SK-N-SH (cell line): ENCODE measurements around the gene ZNF282.

ENCODE experiments used
- CTCF ChIP-seq: fragments of 200-600 bp; sonication (generic); IDR thresholded peaks from 2 replicates; pipeline ENCODE4 v1.6.1; 2017; ENCODE audit warnings: antibody characterized with exemption, mild to moderate bottlenecking, moderate library complexity
- EZH2phosphoT487 ChIP-seq: fragments of 200-600 bp; sonication (generic); IDR thresholded peaks from 2 replicates; pipeline ENCODE4 v1.6.1; 2017; ENCODE audit warnings: low read depth, mixed run types, mild to moderate bottlenecking, antibody characterized with exemption, moderate library complexity, borderline replicate concordance
- NFIC ChIP-seq: IDR thresholded peaks from 2 replicates; pipeline ENCODE4 v1.4.0; 2012; ENCODE audit warnings: borderline replicate concordance

- no peak for TF ChIP-seq CTCF
- no peak for TF ChIP-seq NFIC
- no peak for TF ChIP-seq EZH2phosphoT487
These were observed 34.2 kb downstream of the ZNF282 start for GRCh38 chr7:149229526-149229925.
